PFSK-1 (cell line): ENCODE measurements around the gene WIPF3.

Experiments used
- FOXP2 ChIP-seq: optimal IDR thresholded peaks from 2 replicates; pipeline ENCODE3; 2011; ENCODE audit warnings: borderline replicate concordance, control low read depth, inconsistent platforms; ENCODE audit not compliant: insufficient read depth; ENCODE audit errors: extremely low read length, extremely low read depth
- POLR2AphosphoS5 ChIP-seq: IDR thresholded peaks from 2 replicates; pipeline ENCODE4 v1.6.1; 2012; ENCODE audit warnings: low read depth, mild to moderate bottlenecking, control low read depth, low read length, moderate library complexity
- SIN3A ChIP-seq: IDR thresholded peaks from 2 replicates; pipeline ENCODE4 v1.6.1; 2012; ENCODE audit warnings: mild to moderate bottlenecking, low read length, moderate library complexity, borderline replicate concordance; ENCODE audit not compliant: insufficient read depth
- TAF1 ChIP-seq: IDR thresholded peaks from 2 replicates; pipeline ENCODE4 v1.6.1; 2012; ENCODE audit warnings: low read length, control low read depth, borderline replicate concordance; ENCODE audit not compliant: insufficient read depth
- TF ChIP-seq, protein P1 (sequence below), 2 experiments: IDR thresholded peaks; 2 replicates each; pipeline versions ENCODE4 v1.6.1 to v1.8.0; 2011 to 2012; ENCODE audit warnings: low read depth in 2 of 2, low read length in 2 of 2, control low read depth in 1 of 2, inconsistent platforms in 1 of 2, mild to moderate bottlenecking in 1 of 2, moderate library complexity in 1 of 2; ENCODE audit not compliant: insufficient read depth in 1 of 2

DNA sequence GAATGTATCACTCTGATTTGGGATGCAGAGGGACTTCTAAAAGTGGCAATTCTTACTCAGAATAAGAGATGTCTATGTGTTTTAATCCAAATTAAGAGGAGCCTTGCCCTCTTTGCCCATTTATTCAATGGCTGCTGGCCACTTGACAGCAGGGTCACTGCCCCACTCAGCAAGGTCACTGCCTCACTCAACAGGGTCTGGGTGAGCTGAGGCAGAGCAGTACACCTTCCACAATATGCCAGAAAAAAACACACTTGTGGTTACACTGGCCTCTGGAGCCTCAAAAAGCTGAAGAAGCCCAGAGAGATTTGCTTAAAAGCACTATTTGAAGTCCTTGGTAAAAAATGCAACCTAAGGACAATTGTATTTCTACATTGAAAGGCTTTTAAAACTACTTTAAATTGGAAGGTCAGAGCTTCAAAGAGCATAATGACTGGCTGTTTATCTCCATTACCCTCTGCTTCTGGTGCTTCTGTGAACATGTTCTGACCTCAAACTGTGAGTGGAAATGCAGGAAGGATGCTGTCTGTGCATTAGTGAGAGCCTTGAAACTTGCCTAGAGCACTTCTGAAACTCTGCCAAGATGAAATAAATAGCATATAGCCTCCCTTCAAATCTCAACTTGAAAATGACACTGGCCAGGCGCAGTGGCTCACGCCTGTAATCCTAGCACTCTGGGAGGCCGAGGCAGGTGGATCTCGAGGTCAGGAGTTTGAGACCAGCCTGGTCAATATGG lies 35.1 kb upstream of the WIPF3 start:
- TF ChIP-seq POLR2AphosphoS5 (no peak), TAF1 (no peak), SIN3A (no peak), FOXP2 (no peak)
- TF ChIP-seq, protein P1, sequence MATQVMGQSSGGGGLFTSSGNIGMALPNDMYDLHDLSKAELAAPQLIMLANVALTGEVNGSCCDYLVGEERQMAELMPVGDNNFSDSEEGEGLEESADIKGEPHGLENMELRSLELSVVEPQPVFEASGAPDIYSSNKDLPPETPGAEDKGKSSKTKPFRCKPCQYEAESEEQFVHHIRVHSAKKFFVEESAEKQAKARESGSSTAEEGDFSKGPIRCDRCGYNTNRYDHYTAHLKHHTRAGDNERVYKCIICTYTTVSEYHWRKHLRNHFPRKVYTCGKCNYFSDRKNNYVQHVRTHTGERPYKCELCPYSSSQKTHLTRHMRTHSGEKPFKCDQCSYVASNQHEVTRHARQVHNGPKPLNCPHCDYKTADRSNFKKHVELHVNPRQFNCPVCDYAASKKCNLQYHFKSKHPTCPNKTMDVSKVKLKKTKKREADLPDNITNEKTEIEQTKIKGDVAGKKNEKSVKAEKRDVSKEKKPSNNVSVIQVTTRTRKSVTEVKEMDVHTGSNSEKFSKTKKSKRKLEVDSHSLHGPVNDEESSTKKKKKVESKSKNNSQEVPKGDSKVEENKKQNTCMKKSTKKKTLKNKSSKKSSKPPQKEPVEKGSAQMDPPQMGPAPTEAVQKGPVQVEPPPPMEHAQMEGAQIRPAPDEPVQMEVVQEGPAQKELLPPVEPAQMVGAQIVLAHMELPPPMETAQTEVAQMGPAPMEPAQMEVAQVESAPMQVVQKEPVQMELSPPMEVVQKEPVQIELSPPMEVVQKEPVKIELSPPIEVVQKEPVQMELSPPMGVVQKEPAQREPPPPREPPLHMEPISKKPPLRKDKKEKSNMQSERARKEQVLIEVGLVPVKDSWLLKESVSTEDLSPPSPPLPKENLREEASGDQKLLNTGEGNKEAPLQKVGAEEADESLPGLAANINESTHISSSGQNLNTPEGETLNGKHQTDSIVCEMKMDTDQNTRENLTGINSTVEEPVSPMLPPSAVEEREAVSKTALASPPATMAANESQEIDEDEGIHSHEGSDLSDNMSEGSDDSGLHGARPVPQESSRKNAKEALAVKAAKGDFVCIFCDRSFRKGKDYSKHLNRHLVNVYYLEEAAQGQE (IDR thresholded peaks at IDR 0.05; ENCODE audit: insufficient read depth in 1 of 2, low read depth in 2 of 2, low read length in 2 of 2): no peak
